GM18867 (cell line): ENCODE data around the gene PPFIA3.
A peak's percentile ranks its signal among the peaks of the same experiment; 100 is the strongest.

Experiments used
- ATAC-seq: cut with Tn5 transposase; IDR thresholded peaks from one replicate; pipeline ENCODE4 v1.9.1; 2021; ENCODE audit warnings: mild to moderate bottlenecking, moderate library complexity; ENCODE audit not compliant: unreplicated experiment

The PPFIA3 gene

GRCh38 chr19:49102303-49102702 lies 17.0 kb upstream of the PPFIA3 start:
- no peak for ATAC-seq

- ATAC-seq, result no peak
Measured at GRCh38 chr19:49103331-49104085, 15.8 kb upstream of the PPFIA3 start.

GRCh38 chr19:49104229-49104864 lies 15.0 kb upstream of the PPFIA3 start:
- ATAC-seq, result no peak

GRCh38 chr19:49106648-49107135 lies 12.7 kb upstream of the PPFIA3 start:
- no peak for ATAC-seq

- no peak for ATAC-seq
Measured at GRCh38 chr19:49107625-49108459, 11.5 kb upstream of the PPFIA3 start.

- no peak for ATAC-seq
Measured at GRCh38 chr19:49109051-49109450, 10.3 kb upstream of the PPFIA3 start.

GRCh38 chr19:49109569-49110233 lies 9.6 kb upstream of the PPFIA3 start:
- no peak for ATAC-seq

- ATAC-seq, result no peak
Measured at GRCh38 chr19:49110567-49110966, 8.8 kb upstream of the PPFIA3 start.

- ATAC-seq, result no peak
Measured at GRCh38 chr19:49111218-49111998, 7.9 kb upstream of the PPFIA3 start.

- peak; percentile 47 for ATAC-seq
Measured at GRCh38 chr19:49113762-49114629, 5.3 kb upstream of the PPFIA3 start, which contains the start of gene LIN7B. Gene LIN7B, plus strand, starts transcription at chr19:49114370. Its CDS starts 35 bp downstream, at chr19:49114405.

GRCh38 chr19:49114630-49115363 lies 4.5 kb upstream of the PPFIA3 start:
- no peak for ATAC-seq

GRCh38 chr19:49116544-49116943 lies 2.8 kb upstream of the PPFIA3 start:
- ATAC-seq, result no peak

GRCh38 chr19:49117677-49118564 lies 1.4 kb upstream of the PPFIA3 start:
- no peak for ATAC-seq

GRCh38 chr19:49118565-49119410 lies 556 bp upstream of the PPFIA3 start, which contains the start of gene C19orf73:
Gene C19orf73, minus strand, starts transcription at chr19:49119143. Its CDS starts 121 bp downstream, at chr19:49119022.
- ATAC-seq, result peak; percentile 75

- ATAC-seq, result no peak
Measured at GRCh38 chr19:49120325-49120683, 960 bp downstream of the PPFIA3 start.

- ATAC-seq, result no peak
Measured at GRCh38 chr19:49120868-49121267, 1.5 kb downstream of the PPFIA3 start.
